GM11168 (cell line): ENCODE results near the gene TWF2.
"Not testable (repeated sequence)": the region's sequence is repeated elsewhere in the genome, so short reads cannot be mapped to it uniquely, and the experiment has no call there.

Source experiments
- in situ Hi-C: fragments of 300-500 bp; cut with MboI; formaldehyde crosslinking; loops from one replicate; pipeline ENCODE4 v1.12.0; 2022; ENCODE audit warnings: low sequenced_read_pairs; ENCODE audit not compliant: unreplicated experiment

Gene TWF2

DNA sequence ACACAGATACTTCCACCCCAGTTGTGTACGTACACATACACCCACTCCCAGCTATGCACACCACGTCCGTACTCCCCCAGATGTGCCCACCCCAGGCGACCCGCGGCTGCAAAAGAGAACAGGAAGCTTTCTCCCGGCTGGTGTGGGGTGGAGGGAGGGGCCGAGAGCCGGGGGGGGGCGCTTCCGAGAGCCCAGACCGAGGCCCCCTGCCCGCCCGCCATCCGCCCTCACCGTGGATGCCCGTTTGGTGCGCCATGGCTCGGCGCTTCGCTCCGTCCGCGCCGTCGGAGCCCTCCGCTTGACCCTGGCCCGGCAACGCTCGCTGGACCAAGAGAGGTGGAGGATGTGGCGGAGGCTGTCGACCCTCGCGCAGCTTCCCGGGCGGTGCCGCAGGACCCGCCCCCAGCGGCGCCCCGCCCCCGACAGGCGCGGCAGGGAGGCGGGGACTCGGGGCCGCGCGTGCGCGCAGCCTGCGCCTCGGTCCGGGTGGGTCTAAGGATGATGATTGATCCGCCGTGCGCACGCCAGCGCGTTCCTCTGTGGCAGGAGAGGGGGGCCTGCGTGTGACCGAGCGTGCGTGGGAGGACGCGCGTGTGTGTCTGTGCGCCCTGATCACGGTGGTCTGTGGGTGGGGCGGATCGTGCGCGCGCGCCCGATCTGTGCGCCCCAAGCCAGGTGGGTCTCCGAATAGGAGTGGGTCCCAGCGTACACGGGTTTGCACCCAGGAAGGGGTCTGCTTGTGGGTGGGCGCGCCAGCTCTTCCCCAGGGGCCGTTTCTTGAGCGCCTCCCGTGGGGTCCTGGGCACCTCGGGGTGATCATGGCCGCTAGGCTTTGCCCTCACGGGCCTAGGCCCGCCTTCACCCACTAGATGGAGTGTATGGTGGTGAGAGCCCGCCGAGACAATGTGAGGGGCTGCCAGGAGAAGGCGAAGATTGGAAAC is at the start of gene TWF2:
Gene TWF2 (minus strand): TSS at position 398 of the 941 bp plus-strand sequence. CDS start 142 bp downstream, at position 256.
- in situ Hi-C loops, result loop anchor here (10.0 kb wide), 1 partner anchor 106 kb away; no protein-coding TSS in a partner anchor

DNA sequence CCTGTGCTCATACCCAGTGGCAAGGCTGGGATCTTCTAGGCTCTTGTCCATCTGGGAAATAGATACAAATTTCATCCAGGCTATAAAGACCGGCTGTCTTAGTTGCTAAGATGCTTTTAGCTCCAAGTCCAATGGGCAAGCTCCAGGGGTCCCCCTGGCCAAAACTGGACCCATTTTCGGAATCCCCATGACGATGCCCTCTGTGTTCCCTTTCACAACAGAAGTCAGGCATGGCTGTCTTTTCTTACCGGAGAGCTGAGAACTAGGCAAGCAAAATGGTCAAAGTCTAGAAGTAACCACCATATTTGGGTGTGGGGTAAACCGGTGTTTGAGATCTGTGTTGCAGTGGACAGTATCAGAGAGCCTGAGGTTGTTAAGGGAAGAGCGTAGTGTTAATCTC is 49.7 kb upstream of the TWF2 start:
- in situ Hi-C loops, result no loop called here

DNA sequence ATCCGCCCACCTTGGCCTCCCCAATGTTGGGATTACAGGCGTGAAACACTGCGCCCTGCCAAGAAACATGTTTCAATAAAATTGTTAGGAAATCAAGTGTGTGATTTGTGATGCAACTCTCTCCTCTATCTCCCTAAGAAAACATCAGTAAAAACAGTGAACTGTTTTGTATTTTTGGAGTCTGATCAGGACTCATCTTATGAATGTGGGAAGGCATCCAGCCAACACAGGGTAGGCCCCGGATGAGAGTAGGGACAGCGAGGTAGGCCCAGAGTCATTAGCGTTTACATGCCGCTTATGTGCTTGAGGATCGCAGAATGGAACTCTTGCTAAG is 47.8 kb upstream of the TWF2 start:
- in situ Hi-C loops, result no loop called here

DNA sequence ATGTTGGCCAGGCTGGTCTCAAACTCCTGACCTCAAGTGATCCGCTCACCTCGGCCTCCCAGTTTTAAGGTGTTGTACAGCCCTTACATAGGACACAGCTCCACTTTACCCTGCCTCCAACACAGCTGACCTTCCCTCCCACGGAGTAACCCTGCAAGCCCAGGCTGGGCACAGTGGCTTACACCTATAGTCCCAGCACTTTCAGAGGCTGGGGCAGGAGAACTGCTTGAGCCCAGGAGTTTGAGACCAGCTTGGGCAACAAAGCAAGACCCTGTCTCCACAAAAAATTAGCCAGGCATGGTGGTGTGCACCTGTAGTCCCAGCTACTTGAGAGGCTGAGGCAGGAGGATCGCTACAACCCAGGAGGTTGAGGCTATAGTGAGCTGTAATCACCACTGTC is 45.1 kb upstream of the TWF2 start:
- in situ Hi-C loops, result not testable (repeated sequence)

DNA sequence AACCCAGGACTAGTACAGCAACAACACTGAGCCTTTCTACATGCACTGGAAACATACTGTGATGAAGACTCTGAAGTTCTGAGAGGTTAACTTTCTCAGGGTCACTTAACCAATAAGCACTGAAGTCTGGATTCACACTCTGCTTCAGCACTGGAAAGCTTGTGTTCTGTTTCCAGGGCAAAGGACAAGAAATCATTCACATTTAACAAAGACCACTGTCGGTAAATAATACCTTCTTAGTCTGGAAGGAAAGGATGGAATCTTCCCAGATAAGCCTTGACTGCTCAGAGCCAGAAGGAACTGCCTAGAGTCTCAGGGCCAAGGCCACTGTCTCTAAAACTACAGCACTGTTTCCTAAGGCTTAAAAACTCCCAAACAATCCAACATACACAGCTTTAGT is 44.3 kb upstream of the TWF2 start:
- in situ Hi-C loops, result no loop called here

DNA sequence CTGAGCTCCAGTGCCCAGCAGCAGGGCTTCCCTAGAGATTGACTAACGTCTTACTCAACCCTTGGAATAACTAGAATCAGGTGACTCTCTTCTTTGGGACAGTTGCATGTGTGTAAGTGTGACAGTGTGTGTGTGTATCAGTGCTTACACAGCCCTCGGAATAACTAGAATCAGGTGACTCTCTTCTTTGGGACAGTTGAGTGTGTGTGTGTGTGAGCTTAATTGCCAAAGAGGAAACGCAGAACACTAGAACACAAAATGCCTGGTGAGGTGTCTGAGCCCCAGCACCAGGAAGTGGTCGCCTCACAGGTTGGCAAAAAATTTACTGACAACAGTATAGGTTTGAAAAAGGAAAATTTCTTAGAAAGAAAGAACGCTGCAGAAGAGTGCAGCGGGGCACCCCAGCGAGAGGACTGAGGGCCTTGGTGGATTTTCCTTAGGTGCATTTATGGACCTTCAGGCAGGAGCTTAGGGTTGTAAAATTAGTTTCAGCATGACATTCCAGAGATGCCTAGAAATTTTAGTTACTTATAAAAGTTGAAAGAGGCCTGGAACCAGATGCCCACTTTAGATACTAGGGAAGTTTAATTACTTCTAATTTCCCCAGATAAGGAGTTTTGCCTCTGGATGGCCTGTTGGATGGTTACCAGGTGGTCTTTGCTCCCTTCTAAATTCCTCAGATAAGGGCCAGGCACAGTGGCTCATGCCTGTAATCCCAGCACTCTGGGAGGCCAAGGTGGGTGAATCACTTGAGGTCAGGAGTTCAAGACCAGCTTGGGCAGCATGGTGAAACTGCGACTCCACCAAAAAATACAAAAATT is 43.2 kb upstream of the TWF2 start:
- in situ Hi-C loops, result no loop called here

DNA sequence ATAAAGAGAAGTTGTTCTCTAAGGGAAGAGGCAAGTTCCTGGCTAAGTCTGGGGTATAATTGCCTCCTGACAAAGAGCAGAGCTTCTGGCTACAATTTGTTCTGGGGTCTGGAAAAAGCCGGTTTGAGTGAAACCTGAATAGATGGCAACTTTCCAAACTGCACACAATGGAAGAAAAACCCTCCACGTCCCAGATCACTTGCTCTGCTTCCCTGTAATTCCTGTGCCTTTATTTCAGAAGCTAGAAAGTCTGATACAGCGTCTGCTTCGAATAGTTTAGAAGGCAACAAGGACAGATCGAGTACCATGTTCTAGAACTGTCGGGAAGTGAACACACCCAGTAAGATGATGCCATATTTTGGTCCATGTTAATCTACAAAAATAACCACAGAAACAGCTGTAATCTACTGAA is 41.1 kb upstream of the TWF2 start:
- in situ Hi-C loops, result no loop called here

DNA sequence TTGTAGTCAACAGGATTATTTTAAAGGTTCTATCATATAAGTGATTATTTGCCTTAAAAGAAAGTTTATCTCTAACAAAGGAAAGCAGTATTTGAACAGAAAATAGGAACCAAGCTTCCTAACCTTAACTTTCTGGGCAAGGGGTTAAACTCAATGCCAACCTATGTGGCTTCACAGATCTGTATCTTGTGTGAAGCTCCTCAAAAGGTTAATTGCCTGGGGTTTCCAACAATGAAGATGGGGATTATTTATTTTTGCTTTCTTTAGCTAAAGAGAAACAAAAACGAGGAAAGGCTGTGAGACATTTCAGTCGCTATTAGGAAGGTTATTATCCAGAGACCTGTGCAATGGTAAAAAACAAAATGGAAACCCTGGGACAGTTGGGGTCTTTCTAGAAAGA is 40.6 kb upstream of the TWF2 start:
- in situ Hi-C loops, result no loop called here

DNA sequence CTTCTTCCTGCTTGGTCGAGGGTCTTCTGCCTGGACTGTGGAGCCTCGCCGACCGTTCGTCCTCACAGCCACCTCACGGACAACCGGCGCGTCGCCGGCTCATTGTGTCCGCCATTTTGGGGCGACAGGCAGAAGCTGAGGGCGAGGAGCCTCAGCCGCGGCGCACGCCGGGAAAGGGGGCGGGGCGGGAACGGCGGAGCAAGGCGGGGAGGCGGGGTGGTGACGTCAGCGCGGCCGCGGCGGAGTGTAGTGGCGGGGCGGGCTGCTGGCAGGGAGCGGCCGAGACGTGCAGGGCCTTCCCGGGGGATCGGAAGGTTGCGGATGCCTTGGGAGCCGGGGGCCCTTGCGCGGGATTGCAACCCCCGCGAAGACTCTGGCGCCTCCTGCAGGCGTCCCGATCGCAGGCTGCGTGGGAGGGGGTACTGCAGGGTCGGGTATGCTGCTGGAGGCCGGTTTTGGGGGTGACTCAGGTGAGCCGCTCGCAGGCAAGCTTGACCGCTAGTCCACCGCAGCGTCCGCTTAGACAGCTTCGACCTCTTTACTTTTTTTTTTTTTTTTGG is 39.6 kb upstream of the TWF2 start, which contains the start of gene WDR82:
Gene WDR82 (minus strand): TSS at position 140 of the 560 bp plus-strand sequence. CDS start 288 bp downstream, outside the sequence.
- in situ Hi-C loops, result no loop called here

DNA sequence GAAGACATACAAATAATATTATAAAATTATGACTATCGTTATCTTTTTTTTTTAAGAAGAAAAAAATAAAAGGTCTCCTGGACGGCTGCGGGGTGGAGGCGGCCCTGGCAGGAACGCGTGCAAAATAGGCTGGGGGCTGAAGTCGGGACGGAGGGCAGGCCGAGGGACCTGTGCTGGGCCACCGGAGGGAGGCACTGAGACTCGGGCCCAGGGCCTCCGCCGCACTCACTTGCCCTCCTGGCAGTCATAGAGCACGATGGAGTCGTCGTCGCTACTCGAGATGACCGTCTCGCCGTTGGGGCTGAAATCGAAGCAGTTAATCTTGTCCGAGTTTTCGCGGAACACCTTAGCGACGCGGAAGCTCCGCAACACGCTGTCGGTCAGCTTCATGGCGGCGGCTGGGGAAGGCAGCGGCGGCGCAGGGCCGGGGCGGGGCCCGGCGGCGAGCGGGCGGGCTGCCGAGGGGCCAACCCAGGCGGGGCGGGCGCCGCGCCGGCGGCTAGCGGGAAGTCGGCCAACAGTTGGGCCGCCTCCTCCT is 39.1 kb upstream of the TWF2 start:
- in situ Hi-C loops, result no loop called here

DNA sequence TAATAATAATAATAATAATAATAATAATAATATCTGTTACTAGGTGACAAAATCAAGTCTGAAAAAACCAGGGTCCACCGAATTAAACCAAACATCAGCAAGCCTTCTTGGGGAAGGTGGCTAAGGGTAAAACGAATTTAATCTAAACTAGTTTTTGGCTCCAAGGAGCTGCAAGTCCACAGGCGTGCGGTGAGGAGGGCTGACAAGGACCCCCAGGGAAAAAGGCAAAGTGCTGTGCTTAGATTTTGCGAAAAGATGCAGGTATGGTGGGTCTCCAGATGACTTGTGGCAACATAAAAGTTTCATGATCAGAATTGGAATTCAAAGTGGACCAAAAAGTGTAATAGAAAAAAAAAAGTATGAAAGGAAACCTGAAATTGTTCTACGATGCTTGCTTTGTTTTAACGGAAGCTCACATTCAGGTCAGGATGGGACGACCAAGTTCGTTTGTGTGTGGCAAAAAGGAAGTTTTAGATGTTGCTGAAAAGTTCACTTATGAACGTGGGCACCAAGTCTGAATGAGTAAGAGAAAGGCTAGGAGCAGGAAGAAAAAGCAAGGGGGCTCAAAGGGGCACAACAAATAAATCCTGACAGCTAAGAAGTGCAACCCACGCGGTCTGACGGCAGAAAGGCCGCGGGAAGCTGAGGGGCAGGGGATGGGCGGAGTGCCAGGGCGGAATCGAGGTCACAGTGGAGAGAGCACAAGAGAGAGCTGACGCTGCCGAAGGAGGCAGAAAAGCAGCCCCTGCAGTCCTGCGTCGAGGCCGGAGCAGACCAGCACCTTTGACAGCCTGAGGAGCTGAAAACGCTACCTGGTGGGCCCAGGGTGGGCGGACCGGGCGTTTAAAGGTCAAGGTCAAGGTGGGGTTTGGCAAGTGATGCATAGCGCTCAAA is 38.4 kb upstream of the TWF2 start:
- in situ Hi-C loops, result no loop called here

DNA sequence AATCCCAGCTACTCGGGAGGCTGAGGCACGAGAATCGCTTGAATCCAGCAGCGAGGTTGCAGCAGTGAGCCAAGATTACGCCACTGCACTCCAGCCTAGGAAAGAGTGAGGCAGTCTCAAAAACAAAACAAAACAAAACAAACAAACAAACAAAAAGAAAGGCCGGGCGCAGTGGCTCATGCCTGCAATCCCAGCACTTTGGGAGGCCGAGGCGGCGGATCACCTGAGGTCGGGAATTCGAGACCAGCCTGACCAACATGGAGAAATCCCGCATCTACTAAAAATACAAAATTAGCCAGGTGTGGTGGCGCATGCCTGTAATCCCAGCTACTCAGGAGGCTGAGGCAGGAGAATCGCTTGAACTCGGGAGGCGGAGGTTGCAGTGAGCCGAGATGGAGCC is 35.8 kb upstream of the TWF2 start:
- in situ Hi-C loops, result not testable (repeated sequence)

DNA sequence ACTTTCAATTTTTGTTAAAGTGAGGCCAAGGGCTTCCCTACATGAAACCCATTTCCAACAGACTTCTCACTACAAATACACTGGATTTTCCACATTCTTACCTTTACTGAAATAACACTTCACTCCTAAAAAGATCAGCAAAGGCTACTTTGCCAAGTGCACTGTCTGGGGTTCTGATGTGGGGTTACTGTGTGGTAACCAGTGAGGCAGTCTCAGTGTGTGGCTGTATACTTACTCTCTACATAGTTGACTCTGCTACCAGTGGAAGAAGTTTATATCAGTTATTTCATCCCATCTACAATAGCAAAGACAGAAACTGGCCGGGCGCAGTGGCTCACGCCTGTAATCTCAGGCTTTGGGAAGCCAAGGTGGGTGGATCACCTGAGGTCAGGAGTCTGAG is 33.9 kb upstream of the TWF2 start:
- in situ Hi-C loops, result no loop called here

DNA sequence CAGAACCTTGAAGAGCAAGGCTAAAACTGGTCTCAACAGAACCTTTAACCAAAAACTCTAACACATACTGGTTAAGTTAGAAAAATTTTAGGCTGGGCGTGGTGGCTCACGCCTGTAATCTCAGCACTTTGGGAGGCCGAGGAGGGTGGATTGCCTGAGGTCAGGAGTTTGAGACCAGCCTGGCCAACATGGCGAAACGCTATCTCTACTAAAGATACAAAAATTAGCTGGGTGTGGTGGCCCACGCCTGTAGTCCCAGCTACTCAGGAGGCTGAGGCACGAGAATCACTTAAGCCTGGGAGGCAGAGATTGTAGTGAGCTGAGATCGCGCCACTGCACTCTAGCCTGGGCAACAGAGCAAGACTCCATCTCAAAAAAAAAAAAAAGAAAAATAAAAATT is 33.2 kb upstream of the TWF2 start:
- in situ Hi-C loops, result not testable (repeated sequence)

DNA sequence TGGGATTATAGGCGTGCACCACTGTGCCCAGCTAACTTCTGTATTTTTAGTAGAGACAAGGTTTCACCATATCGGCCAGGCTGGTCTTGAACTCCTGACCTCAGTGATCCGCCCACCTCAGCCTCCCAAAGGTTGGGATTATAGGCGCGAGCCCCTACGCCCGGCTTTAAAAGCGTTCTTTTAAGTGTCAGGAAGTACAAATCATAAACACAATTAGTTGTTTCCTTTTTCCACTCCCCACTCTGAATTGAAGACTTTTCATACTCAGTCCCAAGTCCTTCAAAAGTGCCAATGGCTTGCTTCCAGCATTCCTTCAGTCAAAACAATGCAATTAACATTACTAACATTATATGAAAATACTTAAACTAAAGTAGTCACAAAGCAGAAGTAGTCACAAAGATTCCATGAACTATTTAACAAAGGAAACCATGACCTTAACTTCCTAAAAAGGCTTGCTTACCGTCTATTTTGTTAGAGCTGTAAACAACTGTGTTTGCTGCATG is 31.3 kb upstream of the TWF2 start:
- in situ Hi-C loops, result no loop called here

DNA sequence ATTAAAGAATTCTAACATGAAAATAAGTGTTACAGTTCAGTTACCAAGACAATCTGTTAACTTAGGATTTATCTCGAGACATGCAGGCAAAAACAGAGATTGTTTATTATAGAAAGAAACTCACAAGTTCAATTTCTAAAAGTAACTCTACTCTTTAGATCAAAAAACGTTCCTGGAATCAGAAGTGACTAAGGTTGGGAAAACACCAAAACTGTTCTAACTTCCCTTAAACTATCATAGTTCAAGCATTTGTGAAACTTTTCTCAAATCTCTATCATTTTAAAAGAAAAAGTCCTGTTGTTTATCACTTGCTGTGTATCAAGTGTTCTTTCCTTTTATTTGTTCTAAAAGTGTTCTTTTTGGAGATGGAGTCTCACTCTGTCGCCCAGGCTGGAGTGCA is 30.8 kb upstream of the TWF2 start:
- in situ Hi-C loops, result no loop called here

DNA sequence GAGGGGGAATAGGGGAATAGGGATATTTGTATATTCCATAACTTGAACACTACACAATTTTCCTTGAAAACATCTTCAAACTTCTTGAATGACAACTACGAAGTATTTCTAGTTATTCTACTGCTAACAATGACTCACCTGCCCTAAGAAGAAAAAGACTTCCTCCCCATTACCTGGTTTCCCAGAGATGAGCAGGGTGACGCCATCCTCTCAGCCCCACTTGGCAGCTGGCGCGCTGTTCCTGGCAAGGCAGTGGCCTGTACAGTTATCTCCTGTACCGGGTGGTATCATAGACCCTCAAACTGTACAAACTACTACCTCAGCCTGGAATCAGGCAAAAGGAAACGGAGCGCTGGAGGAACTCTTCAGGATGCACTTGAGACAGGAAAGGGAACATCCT is 29.1 kb upstream of the TWF2 start:
- in situ Hi-C loops, result no loop called here

DNA sequence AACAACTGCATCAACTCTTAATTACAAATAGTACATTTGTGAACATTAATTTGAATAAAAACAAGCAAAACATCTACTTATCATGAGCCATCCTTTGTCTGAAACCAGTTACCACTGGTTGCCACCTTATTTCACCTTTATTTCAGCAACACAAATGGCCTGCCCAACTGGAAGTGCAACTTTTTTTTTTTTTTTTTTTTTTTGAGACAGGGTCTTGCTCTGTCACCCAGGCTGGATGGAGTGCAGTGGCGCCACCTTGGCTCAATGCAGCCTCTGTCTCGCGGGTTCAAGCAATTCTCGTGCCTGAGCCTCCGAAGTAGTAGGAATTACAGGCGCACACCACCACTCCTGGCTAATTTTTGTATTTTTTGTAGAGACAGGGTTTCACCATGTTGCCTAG is 26.4 kb upstream of the TWF2 start:
- in situ Hi-C loops, result no loop called here

DNA sequence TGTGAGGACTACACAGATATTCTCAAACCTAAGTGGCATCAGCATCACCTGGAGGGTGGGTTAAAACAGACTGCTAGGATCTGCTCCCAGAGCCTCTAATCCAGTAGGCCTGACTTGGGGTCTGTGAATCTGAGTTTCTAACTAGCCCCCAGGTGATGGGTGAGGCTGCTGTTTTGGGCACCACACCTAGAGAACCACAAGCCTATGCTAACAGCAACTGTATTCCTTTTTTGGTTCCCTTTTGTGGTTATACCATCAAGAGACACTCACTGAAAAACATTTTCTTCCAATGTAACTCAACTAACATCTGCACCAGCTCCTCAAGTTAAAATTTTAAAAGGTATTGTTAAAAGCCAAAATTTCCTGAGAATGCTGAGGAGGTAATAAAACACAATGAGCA is 23.5 kb upstream of the TWF2 start:
- in situ Hi-C loops, result no loop called here
